ELR (cell line): ENCODE data around the gene KIAA0408.
A peak's percentile ranks its signal among the peaks of the same experiment; 100 is the strongest.

Experiments used
- DNase-seq: peaks from one replicate; pipeline ENCODE4 v3.0.0-alpha.2; 2015; ENCODE audit warnings: low read depth

Gene KIAA0408

GRCh38 chr6:127459231-127459641 is at the start of gene KIAA0408:
Gene KIAA0408, minus strand, starts transcription at chr6:127459389. Its CDS starts 5,408 bp downstream, at chr6:127453981.
- peak; percentile 42 for DNase-seq

GRCh38 chr6:127506894-127507293 is 47.7 kb upstream of the KIAA0408 start:
- DNase-seq: no peak

GRCh38 chr6:127503022-127503421 is 43.8 kb upstream of the KIAA0408 start:
- no peak for DNase-seq

GRCh38 chr6:127497410-127497809 is 38.2 kb upstream of the KIAA0408 start:
- no peak for DNase-seq

- peak; percentile 55 for DNase-seq
Measured at GRCh38 chr6:127496471-127496870, 37.3 kb upstream of the KIAA0408 start.

- no peak for DNase-seq
Measured at GRCh38 chr6:127494240-127494767, 35.1 kb upstream of the KIAA0408 start.

GRCh38 chr6:127489248-127489647 is 30.1 kb upstream of the KIAA0408 start:
- DNase-seq: no peak

- DNase-seq: no peak
Measured at GRCh38 chr6:127486934-127487333, 27.7 kb upstream of the KIAA0408 start.

GRCh38 chr6:127484212-127484863 is 25.1 kb upstream of the KIAA0408 start:
- peak; percentile 76 for DNase-seq

- no peak for DNase-seq
Measured at GRCh38 chr6:127483399-127484055, 24.3 kb upstream of the KIAA0408 start.

GRCh38 chr6:127482325-127482724 is 23.1 kb upstream of the KIAA0408 start:
- DNase-seq: no peak

GRCh38 chr6:127481628-127482027 is 22.4 kb upstream of the KIAA0408 start:
- DNase-seq: peak; percentile 66

GRCh38 chr6:127481111-127481510 is 21.9 kb upstream of the KIAA0408 start:
- peak; percentile 19 for DNase-seq

- no peak for DNase-seq
Measured at GRCh38 chr6:127477658-127478057, 18.5 kb upstream of the KIAA0408 start.

GRCh38 chr6:127475823-127476176 is 16.6 kb upstream of the KIAA0408 start:
- no peak for DNase-seq

- DNase-seq: no peak
Measured at GRCh38 chr6:127475135-127475822, 16.1 kb upstream of the KIAA0408 start.

- peak; percentile 41 for DNase-seq
Measured at GRCh38 chr6:127471379-127472255, 12.4 kb upstream of the KIAA0408 start.

GRCh38 chr6:127468936-127469335 is 9.7 kb upstream of the KIAA0408 start:
- no peak for DNase-seq

GRCh38 chr6:127466416-127466815 is 7.2 kb upstream of the KIAA0408 start:
- no peak for DNase-seq

GRCh38 chr6:127464881-127465459 is 5.8 kb upstream of the KIAA0408 start:
- peak; percentile 80 for DNase-seq

GRCh38 chr6:127464161-127464880 is 5.1 kb upstream of the KIAA0408 start:
- DNase-seq: peak; percentile 27
